GM12864 (cell line): Measurements from ENCODE around the gene KLF3.

ENCODE experiments used
- DNase-seq: peaks from one replicate; pipeline ENCODE4 v3.0.0-alpha.2; 2011; ENCODE audit warnings: low read depth
- H3K4me3 ChIP-seq: 2 replicates; pipeline ENCODE4 v1.5.1; 2011; ENCODE audit warnings: mild to moderate bottlenecking, low read depth, low read length, control low read depth
- CTCF ChIP-seq: IDR thresholded peaks from 2 replicates; pipeline ENCODE4 v1.5.1; 2011; ENCODE audit warnings: low read depth, mild to moderate bottlenecking, moderate library complexity, low read length, control low read depth, inconsistent platforms; ENCODE audit errors: missing control alignments

KLF3 gene

GRCh38 chr4:38650133-38650532 lies 13.9 kb upstream of the KLF3 start:
- no peak overlapping the region for H3K4me3 ChIP-seq
- no peak for DNase-seq
- no peak for TF ChIP-seq CTCF

DNA sequence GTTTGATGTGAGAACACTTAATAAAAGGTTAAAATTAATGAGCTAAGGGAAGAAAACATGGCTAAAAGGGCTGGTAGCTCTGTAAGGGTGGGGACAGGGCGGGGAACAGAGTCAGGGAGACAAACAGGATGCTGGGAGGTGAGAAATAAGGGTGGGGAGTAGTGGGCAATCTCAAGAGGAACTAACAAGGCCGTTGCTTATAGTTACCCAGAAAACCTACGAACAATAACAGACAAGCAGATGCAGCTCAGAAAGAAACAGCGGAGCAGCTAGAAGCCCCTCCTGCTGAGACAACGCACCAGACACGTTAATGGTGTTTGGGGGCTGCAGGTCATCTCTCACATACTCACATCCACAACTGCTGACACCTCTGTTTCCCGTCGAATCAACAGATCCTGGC lies 9.7 kb upstream of the KLF3 start:
- TF ChIP-seq CTCF, result no peak
- no peak overlapping the region for H3K4me3 ChIP-seq
- no peak for DNase-seq

GRCh38 chr4:38656111-38656510 lies 7.9 kb upstream of the KLF3 start:
- H3K4me3 ChIP-seq, result no peak overlapping the region
- no peak for TF ChIP-seq CTCF
- no peak for DNase-seq

- no peak for DNase-seq
- no peak overlapping the region for H3K4me3 ChIP-seq
- TF ChIP-seq CTCF, result no peak
Observed at GRCh38 chr4:38659346-38659745, 4.7 kb upstream of the KLF3 start.

DNA sequence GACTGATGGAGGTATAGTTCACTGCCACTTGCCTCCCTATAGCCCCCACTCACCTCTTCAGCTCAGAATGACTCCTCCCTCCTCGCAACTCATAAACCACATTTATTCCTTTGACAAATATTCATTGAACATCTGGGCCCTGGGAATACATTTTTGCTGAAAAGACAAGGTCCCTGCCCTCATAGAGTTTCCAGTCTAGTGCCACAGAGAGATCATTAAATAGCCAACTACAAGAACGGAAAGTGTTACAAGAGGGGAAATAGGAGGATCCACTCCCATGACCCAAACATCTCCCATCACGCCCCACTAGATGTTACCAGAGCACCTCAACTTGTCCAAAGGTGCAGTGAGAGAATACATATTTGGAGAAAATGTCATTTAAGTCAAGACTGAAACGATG lies 3.2 kb upstream of the KLF3 start:
- H3K4me3 ChIP-seq, result no peak overlapping the region
- no peak for TF ChIP-seq CTCF
- no peak for DNase-seq

DNA sequence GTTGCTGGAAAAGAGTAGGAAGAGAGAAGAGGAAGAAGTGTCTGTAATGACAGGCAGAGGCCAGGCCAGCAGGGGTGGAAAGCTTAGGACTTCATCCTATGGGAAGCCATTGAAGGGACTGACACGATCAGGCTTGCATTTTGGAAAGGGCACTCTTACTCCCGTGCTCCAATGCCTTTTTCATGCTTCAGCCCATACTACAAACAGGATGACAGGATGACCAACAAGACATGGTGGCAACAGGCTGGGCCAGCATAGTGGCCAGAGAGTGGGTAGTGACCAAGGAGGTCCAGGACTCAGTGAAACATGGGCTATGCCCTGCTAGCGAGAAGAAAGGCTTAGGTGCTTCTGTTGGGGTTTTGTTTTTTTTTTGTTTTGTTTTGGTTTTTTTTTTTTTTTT lies 2.6 kb upstream of the KLF3 start:
- no peak for TF ChIP-seq CTCF
- DNase-seq, result no peak
- no peak overlapping the region for H3K4me3 ChIP-seq

- peak overlapping the region; percentile 61 for H3K4me3 ChIP-seq
- no peak for DNase-seq
- no peak for TF ChIP-seq CTCF
Observed at GRCh38 chr4:38662522-38663089, 1.4 kb upstream of the KLF3 start.
